ENCODE measurements around the gene PIK3C3.
"Not testable (repeated sequence)": the region's sequence is repeated elsewhere in the genome, so short reads cannot be mapped to it uniquely, and the experiment has no call there.

The PIK3C3 gene

DNA sequence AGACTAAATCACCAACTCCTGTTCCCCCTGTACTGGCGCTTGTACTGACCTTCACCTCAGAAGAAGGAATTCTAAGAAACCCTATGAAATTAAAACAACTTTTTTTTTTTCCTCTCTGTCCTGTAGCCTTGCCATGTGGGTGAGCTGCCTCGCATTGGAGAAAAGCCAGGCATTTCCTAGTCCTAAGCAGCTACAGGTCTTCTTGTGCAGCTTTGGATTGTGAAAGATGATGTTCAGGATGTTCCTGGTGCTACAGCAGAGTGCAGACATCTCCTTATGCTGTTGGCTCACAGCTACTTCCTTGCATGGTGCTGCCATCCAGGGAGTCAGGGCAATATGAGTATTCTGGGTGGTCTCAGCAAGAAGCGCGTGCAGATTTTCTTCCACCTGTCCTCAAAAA, 11.9 kb downstream of the PIK3C3 start:
- no peak for DNase-seq

- no peak for DNase-seq
These were observed 12.6 kb downstream of the PIK3C3 start for GRCh38 chr18:41967680-41968079.

DNA sequence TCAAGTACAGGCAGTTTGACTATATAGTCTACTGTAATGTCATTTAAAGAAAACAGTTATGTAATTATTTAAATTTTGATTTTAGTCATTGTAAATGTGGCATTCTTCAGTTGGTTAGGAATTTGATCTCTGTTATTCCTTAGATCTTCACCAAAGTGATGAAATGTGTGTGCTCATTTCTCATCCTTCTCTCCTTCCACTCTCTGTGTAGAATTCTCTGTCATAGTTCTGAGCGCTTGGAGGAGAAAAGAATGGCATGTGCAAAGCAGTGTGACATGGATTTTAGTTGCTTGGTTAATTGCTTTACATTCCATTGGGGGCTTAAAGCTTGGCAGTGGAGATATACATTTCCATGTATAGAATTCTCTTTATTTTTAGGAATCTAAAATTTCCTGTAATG, 14.8 kb downstream of the PIK3C3 start:
- DNase-seq = no peak

GRCh38 chr18:41972067-41972925, 17.3 kb downstream of the PIK3C3 start:
- peak; percentile 28 for DNase-seq

DNA sequence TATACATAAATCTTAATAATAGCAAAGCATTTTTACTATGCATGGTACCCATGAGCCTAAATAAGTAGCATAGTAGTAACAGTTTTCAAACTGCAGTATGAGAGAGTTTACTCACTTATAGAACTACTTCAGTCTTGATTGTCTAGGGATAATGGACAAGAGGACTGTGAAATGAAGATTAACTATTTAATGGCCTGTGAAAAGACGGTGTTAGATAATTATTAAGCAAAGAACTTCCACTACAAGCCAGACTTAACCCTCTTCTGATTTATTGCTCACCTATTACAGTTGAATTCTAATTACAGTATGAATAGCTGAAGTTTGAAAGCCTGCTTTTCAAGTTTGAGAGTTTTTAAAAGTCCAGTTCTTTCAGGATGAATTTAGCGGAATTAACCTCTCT, 18.9 kb downstream of the PIK3C3 start:
- DNase-seq = no peak

DNA sequence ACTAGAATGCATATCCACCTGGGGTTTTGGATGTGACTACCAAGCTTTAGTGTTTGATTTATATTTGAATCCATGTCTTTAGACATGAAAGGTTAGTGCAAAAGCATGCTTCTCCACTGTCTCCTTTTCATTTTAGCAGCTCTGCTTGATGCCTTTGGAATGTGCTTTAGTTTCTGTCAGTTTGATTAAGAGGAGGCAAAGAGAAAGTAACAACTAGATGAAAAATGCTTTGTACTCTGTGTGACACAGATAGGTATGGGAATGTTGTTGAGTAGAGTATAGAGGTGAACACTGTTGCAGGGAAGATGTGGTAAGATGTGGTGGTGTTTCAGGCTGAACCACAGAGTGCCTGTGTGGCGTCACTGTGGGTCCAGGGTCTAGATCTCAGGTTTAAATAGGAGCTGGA, 19.8 kb downstream of the PIK3C3 start:
- no peak for DNase-seq

- DNase-seq = no peak
These were observed 20.2 kb downstream of the PIK3C3 start for GRCh38 chr18:41975284-41975683.

GRCh38 chr18:41977233-41977632, 22.2 kb downstream of the PIK3C3 start:
- DNase-seq = no peak

- no peak for DNase-seq
These were observed 28.1 kb downstream of the PIK3C3 start for GRCh38 chr18:41982942-41983660.

GRCh38 chr18:41985914-41986313, 30.9 kb downstream of the PIK3C3 start:
- DNase-seq = no peak

DNA sequence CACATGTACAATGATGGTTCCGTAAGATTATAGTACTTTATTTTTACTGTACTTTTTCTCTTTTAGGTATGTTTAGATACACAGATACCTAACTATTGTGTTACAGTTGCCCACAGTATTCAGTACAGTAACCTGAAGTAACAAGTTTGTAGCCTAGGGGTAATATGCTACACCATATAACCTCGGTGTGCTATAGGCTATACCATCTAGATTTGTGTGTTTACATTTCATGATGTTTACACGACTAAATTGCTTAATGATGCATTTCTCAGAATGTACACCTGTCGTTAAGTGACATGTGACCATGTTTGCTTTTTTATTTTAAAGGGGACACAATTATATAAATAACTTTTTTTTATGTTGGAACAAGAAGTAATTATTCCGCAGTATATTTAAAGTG, 34.5 kb downstream of the PIK3C3 start:
- DNase-seq = no peak

GRCh38 chr18:41992066-41992465, 37.0 kb downstream of the PIK3C3 start:
- DNase-seq = no peak

- DNase-seq = peak; percentile 18
These were observed 37.7 kb downstream of the PIK3C3 start for GRCh38 chr18:41992703-41993102.

GRCh38 chr18:41993151-41993550, 38.1 kb downstream of the PIK3C3 start:
- no peak for DNase-seq

DNA sequence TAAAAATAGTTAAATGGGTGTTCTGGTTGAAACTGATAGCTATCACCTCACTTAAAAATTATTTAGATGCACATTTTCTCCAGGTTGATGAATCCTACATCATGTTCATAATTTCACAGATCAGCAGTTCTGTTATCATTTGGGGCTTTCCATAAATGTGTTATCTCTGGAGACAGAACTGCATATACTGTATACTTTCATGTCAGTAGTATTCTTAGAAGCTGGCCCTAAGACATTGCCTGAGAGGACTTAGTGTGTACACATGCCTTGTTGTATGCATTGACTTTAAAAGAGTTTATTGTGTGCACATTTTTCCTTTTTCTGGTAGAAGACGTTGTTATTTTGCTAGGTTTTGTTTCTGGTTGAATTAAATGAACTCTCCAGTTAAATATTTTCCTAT, 41.0 kb downstream of the PIK3C3 start:
- no peak for DNase-seq

GRCh38 chr18:41999751-42000150, 44.7 kb downstream of the PIK3C3 start:
- DNase-seq = peak; percentile 88

DNA sequence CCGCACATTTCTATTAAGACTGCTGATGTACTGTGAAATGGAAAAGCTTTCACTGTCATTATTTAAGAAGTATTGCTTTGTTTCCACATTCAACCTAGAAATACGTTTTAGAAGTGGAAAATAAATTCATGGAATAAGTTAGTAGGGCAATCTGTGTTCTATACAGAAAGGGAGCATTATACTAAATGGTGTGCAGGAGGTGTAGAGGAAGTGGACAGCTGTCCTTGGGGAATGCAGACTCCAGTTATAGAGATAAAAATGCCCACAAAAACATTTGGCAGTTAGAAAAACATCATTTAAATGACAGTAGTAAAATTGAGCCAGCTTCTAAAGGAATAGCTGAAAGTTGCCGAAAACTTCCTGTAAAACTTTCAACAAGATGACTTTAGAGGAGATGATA, 46.8 kb downstream of the PIK3C3 start:
- DNase-seq = peak; percentile 8

- DNase-seq = no peak
These were observed 49.6 kb downstream of the PIK3C3 start for GRCh38 chr18:42004653-42005052.

- no peak for DNase-seq
These were observed 50.7 kb downstream of the PIK3C3 start for GRCh38 chr18:42005782-42006181.

GRCh38 chr18:42009457-42009856, 54.4 kb downstream of the PIK3C3 start:
- not testable (repeated sequence) for DNase-seq

DNA sequence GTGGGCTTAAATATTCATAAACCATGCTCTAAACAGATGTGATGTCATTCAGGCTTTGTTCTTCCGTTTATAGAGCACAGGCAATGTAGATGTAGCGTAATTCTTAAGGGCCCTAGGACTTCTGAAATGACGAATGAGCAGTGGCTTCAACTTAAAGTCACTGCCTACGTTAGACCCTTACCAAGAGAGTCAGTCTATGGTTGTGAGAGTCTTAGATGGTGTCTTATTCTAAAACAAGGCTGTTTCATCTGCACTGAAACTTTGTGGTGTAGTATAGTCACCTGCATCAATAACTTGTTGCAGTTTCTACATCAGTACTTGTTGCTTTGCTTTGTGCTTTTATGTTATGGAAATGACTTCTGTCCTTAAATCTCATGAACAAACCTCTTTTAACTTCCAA, 56.0 kb downstream of the PIK3C3 start:
- DNase-seq = no peak

GRCh38 chr18:42018831-42019230, 63.8 kb downstream of the PIK3C3 start:
- no peak for DNase-seq

DNA sequence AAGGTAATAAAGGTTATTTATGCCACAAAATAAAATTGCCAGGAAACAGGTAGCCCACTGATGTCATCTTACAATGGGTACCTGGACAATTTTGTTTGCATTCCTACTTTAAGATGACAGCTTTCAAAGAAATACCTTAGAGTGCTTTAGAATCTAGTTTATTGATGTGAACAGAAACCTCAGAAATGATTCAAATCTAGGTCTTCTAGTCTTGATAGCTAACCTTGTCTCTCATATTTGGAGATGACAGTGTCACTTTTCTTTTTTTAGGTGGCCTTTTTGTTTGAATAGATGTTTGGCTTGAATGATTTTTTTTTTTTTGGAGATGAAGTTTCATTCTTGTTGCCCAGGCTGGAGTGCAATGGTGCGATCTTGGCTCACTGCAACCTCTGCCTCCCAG, 69.1 kb downstream of the PIK3C3 start:
- DNase-seq = no peak

- no peak for DNase-seq
These were observed 70.5 kb downstream of the PIK3C3 start for GRCh38 chr18:42025491-42025890.
